Smooth muscle cell (in vitro differentiated cells): ENCODE results near the gene CFAP126. TPM values are rescaled to one million over a fixed set of nuclear protein-coding genes. Genes with fewer than 3 reads are reported as not detected.
A peak's percentile ranks its signal among the peaks of the same experiment; 100 is the strongest.
"Not testable (repeated sequence)": the region's sequence is repeated elsewhere in the genome, so short reads cannot be mapped to it uniquely, and the experiment has no call there.

ENCODE experiments used
- DNase-seq: peaks from one replicate; lab custom pipeline; 2025; ENCODE audit not compliant: unreplicated experiment; lab: John Stamatoyannopoulos, UW
- H2AFZ ChIP-seq: fragments of 200-600 bp; sonication (generic); 2 replicates; pipeline ENCODE4 v1.6.0; 2016; ENCODE audit warnings: antibody characterized with exemption, low read depth, mild to moderate bottlenecking
- H3F3A ChIP-seq: fragments of 200-600 bp; sonication (generic); 2 replicates; pipeline ENCODE4 v1.6.0; 2017; ENCODE audit warnings: antibody characterized with exemption, low read depth
- H3K27ac ChIP-seq: fragments of 200-600 bp; sonication (generic); 2 replicates; pipeline ENCODE4 v1.5.1; 2016; ENCODE audit warnings: low read depth, mild to moderate bottlenecking
- H3K27me3 ChIP-seq: fragments of 200-600 bp; sonication (generic); 2 replicates; pipeline ENCODE4 v1.6.1; 2016; ENCODE audit warnings: low read depth, mild to moderate bottlenecking
- H3K36me3 ChIP-seq: fragments of 200-600 bp; sonication (generic); 2 replicates; pipeline ENCODE4 v1.5.1; 2016; ENCODE audit warnings: low read depth
- H3K4me1 ChIP-seq: fragments of 200-600 bp; sonication (generic); 2 replicates; pipeline ENCODE4 v1.5.1; 2016; ENCODE audit warnings: low read depth
- H3K4me2 ChIP-seq: fragments of 200-600 bp; sonication (generic); 2 replicates; pipeline ENCODE4 v1.6.0; 2016; ENCODE audit warnings: mild to moderate bottlenecking
- H3K4me3 ChIP-seq: fragments of 200-600 bp; sonication (generic); 2 replicates; pipeline ENCODE4 v1.5.1; 2016; ENCODE audit warnings: mild to moderate bottlenecking
- H3K79me2 ChIP-seq: fragments of 200-600 bp; sonication (generic); 2 replicates; pipeline ENCODE4 v1.6.0; 2016; ENCODE audit warnings: low read depth, mild to moderate bottlenecking
- H3K9ac ChIP-seq: fragments of 200-600 bp; sonication (generic); 2 replicates; pipeline ENCODE4 v1.6.0; 2016; ENCODE audit warnings: low read depth
- H3K9me3 ChIP-seq: fragments of 200-600 bp; sonication (generic); replicated peaks from 2 replicates; pipeline ENCODE4 v1.5.1; 2016; ENCODE audit warnings: low read depth
- H4K20me1 ChIP-seq: fragments of 200-600 bp; sonication (generic); 2 replicates; pipeline ENCODE4 v1.6.0; 2016; ENCODE audit warnings: low read depth
- CTCF ChIP-seq: fragments of 200-600 bp; sonication (generic); IDR thresholded peaks from 2 replicates; pipeline ENCODE4 v1.5.1; 2017; ENCODE audit warnings: borderline replicate concordance, mild to moderate bottlenecking, antibody characterized with exemption; ENCODE audit not compliant: insufficient read depth, poor library complexity, severe bottlenecking
- WGBS: methylation state at CpG from one replicate; pipeline ENCODE4 v1.1.7; 2016; ENCODE audit warnings: low lambda C conversion rate; 5-methylcytosine and 5-hydroxymethylcytosine counted together
- polyA plus RNA-seq: library from polyadenylated mRNA; unstranded; fragments of >200 nt; fragmentation: Nextera tagmentation; extraction: Ambion mirVana; gene quantifications from 2 replicates; pipeline ENCODE4 v1.2.1, GENCODE V29; 2016
- total RNA-seq: library from RNA; depleted of rRNA; stranded (reverse); fragments of >200 nt; gene quantifications from 2 replicates; pipeline ENCODE4 v1.2.3, GENCODE V29; 2014

CFAP126 gene
- total and polyA plus RNA-seq, 2 experiments from 2014 or later = not detected

GRCh38 chr1:161391611-161392010 lies 23.9 kb upstream of the CFAP126 start:
- DNase-seq = no peak
- Histone ChIP-seq H3K36me3 (no peaks in the 10 kb centered on the region), H3K4me1 (no peaks in the 10 kb centered on the region), H3K27ac (no peak overlapping the region), H3K4me2 (no peak overlapping the region), H4K20me1 (no peaks in the 10 kb centered on the region), H3K79me2 (no peaks in the 10 kb centered on the region), H3K4me3 (no peak overlapping the region), H3K9ac (no peak overlapping the region), H3F3A (no peaks in the 10 kb centered on the region), H3K27me3 (no peaks in the 10 kb centered on the region), H3K9me3 (no peaks in the 10 kb centered on the region), H2AFZ (no peak overlapping the region)
- no peak for TF ChIP-seq CTCF
- 100% methylated on average over 8 of the region's 8 CpGs for WGBS

DNA sequence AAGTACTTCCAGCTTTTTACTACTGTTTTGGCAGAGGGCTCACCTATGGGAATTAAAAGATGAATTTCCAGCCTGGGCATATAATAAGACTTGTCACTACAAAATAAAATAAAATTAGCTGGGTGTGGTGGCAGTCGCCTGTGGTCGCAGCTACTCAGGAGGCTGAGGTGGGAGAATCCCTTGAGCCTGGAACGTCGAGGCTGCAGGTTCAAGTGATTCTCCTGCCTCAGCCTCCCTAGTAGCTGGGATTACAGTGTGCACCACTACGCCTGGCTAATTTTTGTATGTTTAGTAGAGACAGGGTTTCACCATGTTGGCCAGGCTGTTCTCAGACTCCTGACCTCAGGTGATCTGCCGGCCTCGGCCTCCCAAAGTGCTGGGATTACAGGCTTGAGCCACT lies 23.5 kb upstream of the CFAP126 start:
- H3K27ac ChIP-seq, H2AFZ ChIP-seq, H3F3A ChIP-seq, H3K79me2 ChIP-seq, H3K36me3 ChIP-seq, H3K4me1 ChIP-seq, DNase-seq, H3K9me3 ChIP-seq, H4K20me1 ChIP-seq, H3K27me3 ChIP-seq: not testable (repeated sequence)
- peak overlapping the region; percentile 65 for H3K4me3 ChIP-seq
- peak overlapping the region; percentile 93 for H3K4me2 ChIP-seq
- peak overlapping the region; percentile 73 for H3K9ac ChIP-seq
- 96% methylated on average over 7 of the region's 7 CpGs for WGBS

DNA sequence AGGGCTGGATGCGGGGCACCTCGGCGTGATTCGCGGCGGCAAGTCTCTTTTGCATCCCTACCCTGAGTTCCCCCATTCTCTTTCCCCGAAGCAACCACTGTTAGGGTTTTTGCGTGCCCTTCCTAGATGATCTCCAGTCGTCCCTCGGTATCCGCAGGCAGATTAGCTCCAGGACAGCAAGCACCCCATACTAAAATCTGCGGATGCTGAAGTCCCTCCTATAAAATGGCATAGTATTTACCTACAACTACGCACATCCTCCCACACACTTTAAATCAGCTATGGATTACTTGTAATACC lies 22.8 kb upstream of the CFAP126 start:
- no peaks in the 10 kb centered on the region for H3K9me3 ChIP-seq
- no peaks in the 10 kb centered on the region for H3K79me2 ChIP-seq
- H3K4me1 ChIP-seq = no peaks in the 10 kb centered on the region
- H2AFZ ChIP-seq = peak overlapping the region; percentile 89
- no peaks in the 10 kb centered on the region for H3K27me3 ChIP-seq
- no peaks in the 10 kb centered on the region for H4K20me1 ChIP-seq
- H3K4me3 ChIP-seq = peak overlapping the region; percentile 65
- 10% methylated on average over 13 of the region's 13 CpGs for WGBS
- H3K27ac ChIP-seq = peak overlapping the region; percentile 34
- no peaks in the 10 kb centered on the region for H3F3A ChIP-seq
- peak overlapping the region; percentile 73 for H3K9ac ChIP-seq
- no peak for DNase-seq
- no peak for TF ChIP-seq CTCF
- peak overlapping the region; percentile 93 for H3K4me2 ChIP-seq
- no peaks in the 10 kb centered on the region for H3K36me3 ChIP-seq

DNA sequence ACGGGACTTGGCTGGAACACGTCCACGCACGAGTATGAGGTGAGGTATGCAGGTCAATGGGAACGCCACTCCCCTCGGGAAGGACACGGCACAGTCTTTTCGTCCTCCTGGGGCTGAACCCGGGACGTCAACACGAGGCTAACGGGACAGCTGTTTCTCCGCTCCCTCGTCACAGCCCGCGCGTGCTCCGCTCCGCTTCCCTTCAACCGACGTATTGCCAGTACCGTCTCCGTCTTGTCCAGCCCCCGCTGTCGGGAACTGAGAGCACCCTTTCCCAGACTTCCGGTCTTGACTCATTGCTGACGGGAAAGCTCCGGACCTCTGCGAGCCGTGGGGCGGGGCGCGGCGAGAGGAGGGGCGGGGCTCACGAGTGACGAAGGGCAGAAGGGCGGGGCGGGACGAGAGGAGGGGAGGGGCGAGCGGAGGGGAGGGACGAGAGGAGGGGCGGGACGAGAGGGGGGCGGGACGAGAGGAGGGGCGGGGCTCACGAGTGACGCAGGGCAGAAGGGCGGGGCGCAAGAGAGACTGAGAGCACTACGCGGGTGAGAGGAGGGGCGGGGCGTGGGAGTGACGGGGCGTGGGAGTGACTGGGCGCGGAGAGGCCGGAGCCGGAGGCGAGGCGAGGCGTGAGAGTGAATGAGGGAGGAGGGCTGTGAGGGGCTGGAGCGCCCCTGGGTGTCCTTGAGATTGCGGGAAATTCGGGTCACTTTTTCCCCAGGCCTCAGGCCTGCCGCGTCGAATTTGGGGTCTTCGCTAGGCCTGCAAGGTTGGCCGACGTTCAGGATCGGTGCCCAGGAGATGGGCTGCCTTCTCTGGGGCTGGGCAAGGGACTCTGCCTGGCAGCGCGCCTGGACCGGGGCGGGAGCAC lies 22.2 kb upstream of the CFAP126 start:
- H3K27me3 ChIP-seq = no peaks in the 10 kb centered on the region
- peak overlapping the region; percentile 87 for H3K27ac ChIP-seq
- peak overlapping the region; percentile 89 for H2AFZ ChIP-seq
- H3K9ac ChIP-seq = peak overlapping the region; percentile 84
- no peaks in the 10 kb centered on the region for H3K36me3 ChIP-seq
- H3F3A ChIP-seq = no peaks in the 10 kb centered on the region
- H3K4me2 ChIP-seq = peak overlapping the region; percentile 93
- H4K20me1 ChIP-seq = no peaks in the 10 kb centered on the region
- WGBS = under 1% methylated on average over 50 of the region's 79 CpGs
- H3K9me3 ChIP-seq = no peaks in the 10 kb centered on the region
- peak; percentile 94 for DNase-seq
- H3K4me3 ChIP-seq = peak overlapping the region; percentile 65
- no peaks in the 10 kb centered on the region for H3K79me2 ChIP-seq
- H3K4me1 ChIP-seq = no peaks in the 10 kb centered on the region
- TF ChIP-seq CTCF = no peak

GRCh38 chr1:161389158-161389557 lies 21.5 kb upstream of the CFAP126 start:
- H3K4me3 ChIP-seq = peak overlapping the region; percentile 46
- 76% methylated on average over 16 of the region's 16 CpGs for WGBS
- not testable (repeated sequence) for H4K20me1 ChIP-seq, DNase-seq, H3K4me1 ChIP-seq, H3K79me2 ChIP-seq, H3F3A ChIP-seq, H3K27me3 ChIP-seq, H3K9me3 ChIP-seq, H3K36me3 ChIP-seq
- peak overlapping the region; percentile 84 for H3K9ac ChIP-seq
- H3K27ac ChIP-seq = peak overlapping the region; percentile 87
- H3K4me2 ChIP-seq = peak overlapping the region; percentile 79
- peak overlapping the region; percentile 79 for H2AFZ ChIP-seq
